IMR-90 (cell line): Measurements from ENCODE around the gene BCHE. TPM values are rescaled to one million over a fixed set of nuclear protein-coding genes. Genes with fewer than 3 reads are reported as not detected.

Source experiments
- ATAC-seq: fragments of 200-7000 bp; cut with Tn5 transposase; 2 replicates; pipeline ENCODE4 v1.9.1; 2020; ENCODE audit warnings: low read depth, mild to moderate bottlenecking, moderate library complexity
- BruUV-seq: library from RNA; stranded (reverse); fragments of 400-500 nt; replicated peaks from 2 replicates; lab custom pipeline; 2021; lab: Mats Ljungman, UMichigan
- CTCF ChIA-PET: fragments of 300-600 bp; formaldehyde crosslinking; extraction: SDS; loops from one replicate; lab custom pipeline; 2021; ENCODE audit warnings: antibody characterized with exemption; lab: Yijun Ruan, JAX
- POLR2A ChIA-PET: fragments of 300-600 bp; sonication (Branson Sonifier 250); formaldehyde crosslinking; loops from one replicate; lab custom pipeline; 2022; ENCODE audit warnings: antibody characterized with exemption; ENCODE audit not compliant: unreplicated experiment; lab: Charles Lee
- DNase-seq: peaks from one replicate; pipeline ENCODE4 v3.0.0; 2013
- H2AFZ ChIP-seq: replicated peaks from 2 replicates; pipeline ENCODE3; 2013; ENCODE audit warnings: low read length, mild to moderate bottlenecking; ENCODE audit not compliant: poor library complexity
- H2AK5ac ChIP-seq: 2 replicates; pipeline ENCODE4 v1.6.1; 2013; ENCODE audit warnings: low read depth, low read length, inconsistent platforms
- H2AK9ac ChIP-seq: replicated peaks from 2 replicates; pipeline ENCODE3; 2013; ENCODE audit warnings: mild to moderate bottlenecking, low read depth, low read length, moderate library complexity; ENCODE audit not compliant: poor library complexity
- H2BK120ac ChIP-seq: 2 replicates; pipeline ENCODE4 v1.6.1; 2013; ENCODE audit warnings: low read depth, low read length, inconsistent platforms
- H2BK15ac ChIP-seq: 3 replicates; pipeline ENCODE4 v1.6.1; 2013; ENCODE audit warnings: low read depth, low read length, inconsistent platforms
- H2BK20ac ChIP-seq: 2 replicates; pipeline ENCODE4 v1.6.1; 2013; ENCODE audit warnings: low read depth, mild to moderate bottlenecking, inconsistent platforms, low read length, moderate library complexity
- H2BK5ac ChIP-seq: 2 replicates; pipeline ENCODE4 v1.6.1; 2013; ENCODE audit warnings: mild to moderate bottlenecking, low read depth, low read length, inconsistent platforms; ENCODE audit not compliant: poor library complexity, severe bottlenecking
- H3K14ac ChIP-seq: replicated peaks from 2 replicates; pipeline ENCODE4 v1.6.1; 2013; ENCODE audit warnings: low read depth, low read length, inconsistent platforms
- H3K18ac ChIP-seq: 2 replicates; pipeline ENCODE4 v1.6.1; 2013; ENCODE audit warnings: low read depth, low read length, control low read depth
- H3K23ac ChIP-seq: 2 replicates; pipeline ENCODE4 v1.6.1; 2013; ENCODE audit warnings: low read depth, low read length, inconsistent platforms
- H3K27ac ChIP-seq: 2 replicates; pipeline ENCODE4 v1.5.1; 2013; ENCODE audit warnings: mild to moderate bottlenecking, control low read depth, low read length; ENCODE audit not compliant: insufficient read depth
- H3K27me3 ChIP-seq: 2 replicates; pipeline ENCODE4 v1.6.1; 2013; ENCODE audit warnings: low read length; ENCODE audit not compliant: control insufficient read depth, insufficient read depth
- H3K36me3 ChIP-seq: 2 replicates; pipeline ENCODE4 v1.6.1; 2013; ENCODE audit warnings: low read length, mixed read lengths; ENCODE audit not compliant: control insufficient read depth, insufficient read depth
- H3K4ac ChIP-seq: 2 replicates; pipeline ENCODE4 v1.6.1; 2013; ENCODE audit warnings: low read depth, low read length, inconsistent platforms
- H3K4me1 ChIP-seq: 2 replicates; pipeline ENCODE4 v1.6.1; 2013; ENCODE audit warnings: low read length, mixed read lengths; ENCODE audit not compliant: control insufficient read depth, insufficient read depth
- H3K4me2 ChIP-seq: 2 replicates; pipeline ENCODE4 v1.6.1; 2013; ENCODE audit warnings: low read depth, mild to moderate bottlenecking, control low read depth, low read length, moderate library complexity
- H3K4me3 ChIP-seq: 2 replicates; pipeline ENCODE4 v1.5.1; 2013; ENCODE audit warnings: low read depth, mild to moderate bottlenecking, control low read depth, low read length, moderate library complexity; ENCODE audit not compliant: insufficient read depth
- H3K56ac ChIP-seq: 2 replicates; pipeline ENCODE4 v1.6.1; 2013; ENCODE audit warnings: low read length, inconsistent platforms; ENCODE audit not compliant: insufficient read depth; ENCODE audit errors: extremely low read depth
- H3K79me1 ChIP-seq, 2 experiments: 2 replicates each; pipeline ENCODE4 v1.6.1; 2013; ENCODE audit warnings: low read length in 2 of 2, inconsistent platforms in 1 of 2, low read depth in 1 of 2
- H3K9ac ChIP-seq: 2 replicates; pipeline ENCODE4 v1.6.1; 2013; ENCODE audit warnings: low read depth, low read length, control low read depth
- H3K9me1 ChIP-seq: 2 replicates; pipeline ENCODE4 v1.6.1; 2013; ENCODE audit warnings: low read length, inconsistent platforms; ENCODE audit not compliant: insufficient read depth
- H3K9me3 ChIP-seq: 2 replicates; pipeline ENCODE4 v1.6.1; 2013; ENCODE audit warnings: low read length; ENCODE audit not compliant: control insufficient read depth, insufficient read depth
- H4K20me1 ChIP-seq: 2 replicates; pipeline ENCODE4 v1.6.1; 2013; ENCODE audit warnings: low read length, inconsistent platforms; ENCODE audit not compliant: insufficient read depth
- H4K5ac ChIP-seq: 2 replicates; pipeline ENCODE4 v1.6.1; 2013; ENCODE audit warnings: mild to moderate bottlenecking, low read depth, low read length, control low read depth
- H4K8ac ChIP-seq, 2 experiments: 2 replicates each; pipeline ENCODE4 v1.6.1; 2013; ENCODE audit warnings: low read depth in 2 of 2, low read length in 2 of 2, control low read depth in 1 of 2, inconsistent platforms in 1 of 2
- H4K91ac ChIP-seq: 2 replicates; pipeline ENCODE4 v1.6.1; 2013; ENCODE audit warnings: low read depth, low read length, inconsistent platforms; ENCODE audit not compliant: insufficient read depth
- CEBPB ChIP-seq: IDR thresholded peaks from 2 replicates; pipeline ENCODE4 v1.6.1; 2012; ENCODE audit warnings: low read depth, low read length, improper control_type of control experiment
- RCOR1 ChIP-seq: IDR thresholded peaks from 2 replicates; pipeline ENCODE4 v1.6.1; 2012; ENCODE audit warnings: mild to moderate bottlenecking, low read length, improper control_type of control experiment; ENCODE audit not compliant: insufficient replicate concordance
- WGBS, 2 experiments: methylation state at CpG; one replicate each; pipeline versions ENCODE4 v1.1.5 to v1.1.7; 2013; ENCODE audit warnings: missing lambda C conversion rate in 2 of 2; ENCODE audit not compliant: insufficient read length in 1 of 2; ENCODE audit errors: extremely low coverage in 2 of 2; 5-methylcytosine and 5-hydroxymethylcytosine counted together
- dilution Hi-C: fragments of 300-500 bp; cut with HindIII; formaldehyde crosslinking; loops from one replicate; pipeline ENCODE4 v1.14.3; 2018; ENCODE audit warnings: low sequenced_read_pairs; ENCODE audit not compliant: unreplicated experiment
- in situ Hi-C: fragments of 300-500 bp; cut with MboI; formaldehyde crosslinking; loops from 3 replicates; pipeline ENCODE4 v1.14.3; 2019; ENCODE audit warnings: low sequenced_read_pairs, inconsistent platforms, mixed read lengths
- intact Hi-C: fragments of 100-400 bp; cut with micrococcal nuclease; formaldehyde crosslinking; loops from 2 replicates; pipeline ENCODE4 v1.10.0; 2022
- polyA plus RNA-seq, 3 experiments: library from polyadenylated mRNA; depleted of rRNA; stranded (reverse); fragments of >200 nt; gene quantifications; 2 replicates each; pipeline ENCODE4 v1.2.3, GENCODE V29; 2012; ENCODE audit warnings: low replicate concordance in 1 of 3
- total RNA-seq: library from RNA; depleted of rRNA; stranded (reverse); fragments of >200 nt; gene quantifications from 2 replicates; pipeline ENCODE4 v1.2.3, GENCODE V29; 2012

BCHE gene
- total and polyA plus RNA-seq, 2 of the 4 experiments (the other 2 are of a cell fraction): 1.5 to 1.6 TPM

- Histone ChIP-seq H4K8ac (no peak overlapping the region), H3K9me3 (no peaks in the 10 kb centered on the region), H3K27ac (no peak overlapping the region), H3K23ac (no peak overlapping the region), H3K9me1 (no peaks in the 10 kb centered on the region), H3K56ac (no peak overlapping the region), H3K4me3 (no peak overlapping the region), H3K14ac (no peak overlapping the region), H4K5ac (no peak overlapping the region), H4K91ac (no peak overlapping the region), H3K27me3 (no peaks in the 10 kb centered on the region), H2AK9ac (no peak overlapping the region), H3K4ac (no peak overlapping the region), H2BK20ac (no peak overlapping the region), H2BK5ac (no peak overlapping the region), H4K20me1 (no peaks in the 10 kb centered on the region), H2BK15ac (no peak overlapping the region), H2AK5ac (no peak overlapping the region), H3K9ac (no peak overlapping the region), H3K36me3 (no peaks in the 10 kb centered on the region), H2BK120ac (no peak overlapping the region), H3K79me1 (no peaks in the 10 kb centered on the region), H2AFZ (no peak overlapping the region), H3K18ac (no peak overlapping the region), H3K4me2 (no peak overlapping the region), H3K4me1 (no peaks in the 10 kb centered on the region)
- ATAC-seq: no peak
- no peak for DNase-seq
- in situ Hi-C loops (no loop called here), dilution Hi-C loops (no loop called here), intact Hi-C loops (no loop called here)
- TF ChIP-seq CEBPB (peak; percentile 67; the same call in 1 of the 2 replicates), RCOR1 (no peak)
- POLR2A ChIA-PET: no interaction called here
- WGBS, 2 experiments: no CpG with 5 or more reads among the region's 2 CpGs
- no TSS peak for BruUV-seq
- CTCF ChIA-PET: no interaction called here
Observed at GRCh38 chr3:165883117-165883516, 45.9 kb upstream of the BCHE start.
